Suprapubic skin (tissue), 4 donors: Measurements from ENCODE around the gene RAB26. TPM values are rescaled to one million over a fixed set of nuclear protein-coding genes. Genes with fewer than 3 reads are reported as not detected.
"Not testable (repeated sequence)": the region's sequence is repeated elsewhere in the genome, so short reads cannot be mapped to it uniquely, and the experiment has no call there.

ENCODE experiments used
- DNase-seq, 2 donors: peaks; one replicate each; pipeline ENCODE4 v3.0.0-alpha.2; 2019; ENCODE audit warnings: low spot score in 2 of 2
- H3K27ac ChIP-seq: fragments of 200-600 bp; sonication (generic); one replicate; pipeline ENCODE4 v1.5.1; 2019
- H3K27me3 ChIP-seq: fragments of 200-600 bp; sonication (generic); one replicate; pipeline ENCODE4 v1.5.1; 2019
- H3K36me3 ChIP-seq: fragments of 200-600 bp; sonication (generic); one replicate; pipeline ENCODE4 v1.5.1; 2019
- H3K4me1 ChIP-seq: fragments of 200-600 bp; sonication (generic); one replicate; pipeline ENCODE4 v1.5.1; 2019
- H3K4me3 ChIP-seq: fragments of 200-600 bp; sonication (generic); one replicate; pipeline ENCODE4 v1.5.1; 2019; ENCODE audit warnings: mild to moderate bottlenecking
- H3K9me3 ChIP-seq: fragments of 200-600 bp; sonication (generic); one replicate; pipeline ENCODE4 v1.5.1; 2019
- EP300 ChIP-seq: sonication (generic); formaldehyde crosslinking; IDR thresholded peaks from one replicate; pipeline ENCODE4 v1.6.1; 2017; ENCODE audit warnings: antibody characterized with exemption
- POLR2A ChIP-seq, 2 donors: fragments of 450-650 bp; IDR thresholded peaks; one replicate each; pipeline ENCODE4 v1.6.1; 2017; ENCODE audit warnings: antibody characterized with exemption in 2 of 2, mild to moderate bottlenecking in 2 of 2, moderate library complexity in 2 of 2
- POLR2AphosphoS5 ChIP-seq, 3 donors: sonication (generic); formaldehyde crosslinking; IDR thresholded peaks; one replicate each; pipeline ENCODE4 v1.6.1; 2017; ENCODE audit warnings: antibody characterized with exemption in 3 of 3
- WGBS: methylation state at CpG from one replicate; pipeline ENCODE4 v1.1.5; 2018; 5-methylcytosine and 5-hydroxymethylcytosine counted together
- total RNA-seq, 4 donors: library from RNA; depleted of rRNA; stranded (reverse); fragments of >200 nt; gene quantifications; one replicate each; pipeline ENCODE4 v1.1.0, GENCODE V29; 2016
- TF ChIP-seq, protein P1 (sequence below), 2 donors: fragments of 200-600 bp in 1 of 2; fragments of 450-650 bp in 1 of 2; sonication (generic) in 1 of 2; IDR thresholded peaks; one replicate each; pipeline ENCODE4 v1.5.1; 2016 to 2019; ENCODE audit warnings: antibody characterized with exemption in 2 of 2, mild to moderate bottlenecking in 1 of 2, moderate library complexity in 1 of 2

RAB26 gene
- total RNA-seq, 4 donors from 2014 or later: 0.64 to 3.0 (median 1.4) TPM

- no peak overlapping the region for H3K4me3 ChIP-seq
- H3K9me3 ChIP-seq: no peaks in the 10 kb centered on the region
- DNase-seq: no peak
- H3K4me1 ChIP-seq: peaks cover 23% of the 10 kb centered on the region
- TF ChIP-seq POLR2AphosphoS5 (IDR thresholded peaks at IDR 0.05) (no peak), POLR2A (IDR thresholded peaks at IDR 0.05) (no peak), EP300 (no peak)
- TF ChIP-seq, protein P1, sequence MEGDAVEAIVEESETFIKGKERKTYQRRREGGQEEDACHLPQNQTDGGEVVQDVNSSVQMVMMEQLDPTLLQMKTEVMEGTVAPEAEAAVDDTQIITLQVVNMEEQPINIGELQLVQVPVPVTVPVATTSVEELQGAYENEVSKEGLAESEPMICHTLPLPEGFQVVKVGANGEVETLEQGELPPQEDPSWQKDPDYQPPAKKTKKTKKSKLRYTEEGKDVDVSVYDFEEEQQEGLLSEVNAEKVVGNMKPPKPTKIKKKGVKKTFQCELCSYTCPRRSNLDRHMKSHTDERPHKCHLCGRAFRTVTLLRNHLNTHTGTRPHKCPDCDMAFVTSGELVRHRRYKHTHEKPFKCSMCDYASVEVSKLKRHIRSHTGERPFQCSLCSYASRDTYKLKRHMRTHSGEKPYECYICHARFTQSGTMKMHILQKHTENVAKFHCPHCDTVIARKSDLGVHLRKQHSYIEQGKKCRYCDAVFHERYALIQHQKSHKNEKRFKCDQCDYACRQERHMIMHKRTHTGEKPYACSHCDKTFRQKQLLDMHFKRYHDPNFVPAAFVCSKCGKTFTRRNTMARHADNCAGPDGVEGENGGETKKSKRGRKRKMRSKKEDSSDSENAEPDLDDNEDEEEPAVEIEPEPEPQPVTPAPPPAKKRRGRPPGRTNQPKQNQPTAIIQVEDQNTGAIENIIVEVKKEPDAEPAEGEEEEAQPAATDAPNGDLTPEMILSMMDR (IDR thresholded peaks at IDR 0.05): no peak
- WGBS: 79% methylated on average over 4 of the region's 5 CpGs
- H3K36me3 ChIP-seq: no peaks in the 10 kb centered on the region
- H3K27me3 ChIP-seq: peaks cover 33% of the 10 kb centered on the region
- H3K27ac ChIP-seq: no peak overlapping the region
Measured at GRCh38 chr16:2199095-2199494, 50.7 kb downstream of the RAB26 start.

- no peak overlapping the region for H3K4me3 ChIP-seq
- no peak for TF ChIP-seq POLR2A (IDR thresholded peaks at IDR 0.05)
- no peak for TF ChIP-seq EP300
- no peak for TF ChIP-seq POLR2AphosphoS5 (IDR thresholded peaks at IDR 0.05)
- TF ChIP-seq, protein P1 (IDR thresholded peaks at IDR 0.05): no peak
- H3K4me1 ChIP-seq: peaks cover 19% of the 10 kb centered on the region
- DNase-seq: no peak
- peaks cover 27% of the 10 kb centered on the region for H3K27me3 ChIP-seq
- no peaks in the 10 kb centered on the region for H3K9me3 ChIP-seq
- no peaks in the 10 kb centered on the region for H3K36me3 ChIP-seq
- 71% methylated on average over 6 of the region's 14 CpGs for WGBS
- H3K27ac ChIP-seq: no peak overlapping the region
Measured at GRCh38 chr16:2199621-2200139, 51.3 kb downstream of the RAB26 start.

GRCh38 chr16:2200313-2200712 is 51.9 kb downstream of the RAB26 start:
- H3K27me3 ChIP-seq: peaks cover 21% of the 10 kb centered on the region
- peaks cover 19% of the 10 kb centered on the region for H3K4me1 ChIP-seq
- H3K9me3 ChIP-seq: no peaks in the 10 kb centered on the region
- DNase-seq: no peak
- H3K27ac ChIP-seq: no peak overlapping the region
- H3K36me3 ChIP-seq: no peaks in the 10 kb centered on the region
- no peak for TF ChIP-seq EP300
- TF ChIP-seq POLR2A (IDR thresholded peaks at IDR 0.05): no peak
- no peak for TF ChIP-seq POLR2AphosphoS5 (IDR thresholded peaks at IDR 0.05)
- TF ChIP-seq, protein P1 (IDR thresholded peaks at IDR 0.05): no peak
- H3K4me3 ChIP-seq: no peak overlapping the region
- WGBS: 96% methylated on average over 5 of the region's 6 CpGs

- not testable (repeated sequence) for DNase-seq, H3K27ac ChIP-seq, H3K4me3 ChIP-seq, H3K27me3 ChIP-seq, H3K9me3 ChIP-seq
- peaks cover 19% of the 10 kb centered on the region for H3K4me1 ChIP-seq
- WGBS: 94% methylated on average over 8 of the region's 8 CpGs
- peaks cover 13% of the 10 kb centered on the region for H3K36me3 ChIP-seq
Measured at GRCh38 chr16:2203119-2203688, 54.8 kb downstream of the RAB26 start.

Other genes starting within 250 kb of the RAB26 start
- gene HS3ST6, start 230.2 kb upstream of the RAB26 start, total RNA-seq: 10 to 100 TPM; 28.5 to 76.7 (median 58.5) TPM
- 10 to 100 TPM; 14.9 to 28.6 (median 23.5) TPM for gene MSRB1, start 205.4 kb upstream of the RAB26 start, total RNA-seq
- under 1 TPM in 3 of 4 donors, not detected in 1; 0.29 to 0.60 (median 0.42) TPM for gene RPL3L, start 193.9 kb upstream of the RAB26 start, total RNA-seq
- gene NDUFB10, start 189.1 kb upstream of the RAB26 start, total RNA-seq: 100 to 1,000 TPM; 157 to 196 (median 174) TPM
- gene RPS2, start 183.8 kb upstream of the RAB26 start, total RNA-seq: 1,000 to 10,000 TPM; 3,268 to 4,213 (median 3,625) TPM
- not detected for gene RNF151, start 181.8 kb upstream of the RAB26 start, total RNA-seq
- gene TBL3, start 176.6 kb upstream of the RAB26 start, total RNA-seq: 10 to 100 TPM; 49.2 to 73.5 (median 57.2) TPM
- gene NOXO1, start 167.2 kb upstream of the RAB26 start, total RNA-seq: 1 to 10 TPM in 3 of 4 donors, not detected in 1; 1.1 to 3.1 (median 2.0) TPM
- gene GFER, start 164.4 kb upstream of the RAB26 start, total RNA-seq: 10 to 100 TPM in 1 of 4 donors, 1 to 10 TPM in 3; 7.0 to 11.2 (median 9.5) TPM
- 1 to 10 TPM in 1 of 4 donors, under 1 TPM in 2, not detected in 1; 0.42 to 1.7 (median 0.60) TPM for gene SYNGR3, start 158.7 kb upstream of the RAB26 start, total RNA-seq
- gene ZNF598, start 138.8 kb upstream of the RAB26 start, total RNA-seq: 100 to 1,000 TPM in 1 of 4 donors, 10 to 100 TPM in 3; 69.4 to 103 (median 84.0) TPM
- 1 to 10 TPM in 2 of 4 donors, under 1 TPM in 1, not detected in 1; 0.65 to 5.6 (median 3.0) TPM for gene NPW, start 128.8 kb upstream of the RAB26 start, total RNA-seq
- gene NHERF2, start 121.7 kb upstream of the RAB26 start, total RNA-seq: 10 to 100 TPM; 13.8 to 36.5 (median 21.8) TPM
- gene NTHL1, start 100.8 kb upstream of the RAB26 start, total RNA-seq: 10 to 100 TPM; 15.9 to 40.5 (median 20.9) TPM
- gene TSC2, start 100.6 kb upstream of the RAB26 start, total RNA-seq: 100 to 1,000 TPM; 103 to 193 (median 143) TPM
- gene PKD1, start 12.7 kb upstream of the RAB26 start, total RNA-seq: 100 to 1,000 TPM; 209 to 446 (median 293) TPM
- 10 to 100 TPM; 53.4 to 74.7 (median 66.5) TPM for gene TRAF7, start 7.2 kb downstream of the RAB26 start, total RNA-seq
- gene CASKIN1, start 48.0 kb downstream of the RAB26 start, total RNA-seq: 1 to 10 TPM in 1 of 4 donors, under 1 TPM in 3; 0.49 to 1.5 (median 0.78) TPM
- gene MLST8, start 56.8 kb downstream of the RAB26 start, total RNA-seq: 10 to 100 TPM; 52.3 to 69.5 (median 55.1) TPM
- 1 to 10 TPM; 2.2 to 10.0 (median 3.2) TPM for gene BRICD5, start 62.2 kb downstream of the RAB26 start, total RNA-seq
- 1 to 10 TPM; 6.8 to 9.5 (median 7.6) TPM for gene PGP, start 66.2 kb downstream of the RAB26 start, total RNA-seq
- gene E4F1, start 75.0 kb downstream of the RAB26 start, total RNA-seq: 10 to 100 TPM; 42.1 to 79.3 (median 54.2) TPM
- gene DNASE1L2, start 87.8 kb downstream of the RAB26 start, total RNA-seq: 10 to 100 TPM; 17.0 to 72.6 (median 42.8) TPM
- gene ECI1, start 103.0 kb downstream of the RAB26 start, total RNA-seq: 10 to 100 TPM; 28.4 to 65.3 (median 47.2) TPM
- gene RNPS1, start 119.5 kb downstream of the RAB26 start, total RNA-seq: 100 to 1,000 TPM; 119 to 151 (median 146) TPM
- 10 to 100 TPM in 2 of 4 donors, 1 to 10 TPM in 2; 6.8 to 17.9 (median 11.0) TPM for gene ABCA3, start 192.1 kb downstream of the RAB26 start, total RNA-seq